Gastroesophageal sphincter (tissue), 2 donors: Measurements from ENCODE around the gene FAM222B.

Experiments
- EP300 ChIP-seq: sonication (generic); formaldehyde crosslinking; IDR thresholded peaks from one replicate; pipeline ENCODE4 v1.6.1; 2017; ENCODE audit warnings: antibody characterized with exemption, mild to moderate bottlenecking
- POLR2A ChIP-seq, 2 donors: fragments of 450-650 bp; IDR thresholded peaks; one replicate each; pipeline ENCODE4 v1.6.1; 2017; ENCODE audit warnings: antibody characterized with exemption in 2 of 2, mild to moderate bottlenecking in 2 of 2, moderate library complexity in 1 of 2

DNA sequence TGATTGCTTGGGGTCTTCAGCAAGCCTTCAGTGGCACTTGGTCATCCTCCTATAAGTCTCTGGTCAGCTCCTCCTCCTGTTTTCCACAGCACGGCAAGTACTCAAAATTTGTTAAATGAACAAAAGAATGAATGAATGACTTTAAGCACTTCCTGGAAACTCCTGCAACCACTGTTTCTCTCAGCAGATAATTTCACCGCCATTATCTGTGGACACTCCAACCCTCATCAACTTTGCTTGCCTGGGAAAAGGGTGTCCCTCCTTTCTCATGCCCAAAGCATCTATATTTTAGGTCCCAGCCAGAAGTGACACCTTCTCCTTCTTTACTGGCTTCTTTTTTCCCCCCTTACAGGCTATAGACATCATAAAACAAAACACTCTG lies 135.3 kb downstream of the FAM222B start:
- no peak for TF ChIP-seq POLR2A (IDR thresholded peaks at IDR 0.05)
- TF ChIP-seq EP300 = no peak
